ENCODE measurements around the gene PSMA4. TPM values are rescaled to one million over a fixed set of nuclear protein-coding genes. Genes with fewer than 3 reads are reported as not detected.
A peak's percentile ranks its signal among the peaks of the same experiment; 100 is the strongest.

PSMA4 gene
- 500 TPM for polyA plus RNA-seq (2013, experiment 1 of 2)
- polyA plus RNA-seq (2013, experiment 2 of 2): 505 TPM

DNA sequence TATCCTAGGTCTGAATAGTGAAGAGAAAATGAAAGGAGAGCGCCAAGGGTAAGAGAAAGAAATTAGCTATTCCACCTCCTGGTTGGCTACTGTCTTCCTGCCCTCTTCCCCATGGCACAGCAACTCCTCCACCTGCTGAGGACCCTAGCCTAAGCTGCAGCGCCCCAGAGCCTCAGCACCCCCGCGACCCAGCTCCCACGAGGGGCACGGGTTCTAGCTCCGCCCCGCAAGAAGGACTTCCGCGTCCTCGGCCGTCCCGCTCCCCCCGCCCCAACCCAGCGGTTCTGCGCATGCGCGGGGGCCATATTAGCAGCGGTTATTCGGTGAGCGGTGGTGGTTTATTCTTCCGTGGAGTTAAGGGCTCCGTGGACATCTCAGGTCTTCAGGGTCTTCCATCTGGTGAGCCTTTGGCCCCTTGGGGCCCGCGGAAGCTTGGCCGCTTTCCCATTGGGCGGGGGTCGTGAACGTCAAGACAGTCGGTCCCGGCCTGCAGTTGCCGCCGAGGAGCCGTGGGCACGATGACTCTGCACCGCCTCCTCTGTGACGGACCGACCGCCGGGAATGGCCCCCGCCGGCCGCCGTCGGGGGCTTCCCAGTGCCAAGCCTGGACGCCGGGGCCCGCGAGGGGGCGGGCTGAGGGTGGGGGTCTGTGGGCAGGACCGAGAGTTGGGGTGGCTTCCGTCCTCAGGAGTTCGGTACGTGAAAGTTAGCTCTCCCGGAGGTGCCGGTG, at the start of gene PSMA4:
PSMA4 (plus strand) TSS at position 304 of the 730 bp plus-strand sequence. CDS start 1,484 bp downstream, outside the sequence.
- H3K4me2 ChIP-seq (ENCODE audit: low read length, poor library complexity, severe bottlenecking): peak within 1 kb of the TSS; percentile 96
- peaks cover 10% of the 10 kb centered on the region for H3K79me1 ChIP-seq (replicated peaks; ENCODE audit: low read length, poor library complexity, severe bottlenecking)
- peak within 1 kb of the TSS in 1 of 2 experiments; percentile 98 for H3K14ac ChIP-seq (ENCODE audit: low read length in 2 of 2)
- WGBS: under 1% methylated on average over 48 of the region's 56 CpGs
- peaks cover 7 to 36% of the 10 kb centered on the region in 2 experiments for H3K36me3 ChIP-seq (ENCODE audit: control insufficient read depth in 1 of 2, insufficient read depth in 2 of 2, low read depth in 1 of 2, low read length in 2 of 2)
- peak within 1 kb of the TSS; percentile 90 to 97 for H3K4me3 ChIP-seq (ENCODE audit: insufficient read depth in 1 of 2, low read depth in 1 of 2, low read length in 2 of 2)
- H2AK5ac ChIP-seq (ENCODE audit: low read length, severe bottlenecking): peak within 1 kb of the TSS; percentile 24
- DNase-seq: peak; percentile 90
- peak within 1 kb of the TSS; percentile 67 to 96 for H3K18ac ChIP-seq (ENCODE audit: low read depth in 1 of 2, low read length in 2 of 2)
- peak within 1 kb of the TSS; percentile 98 for H3K9ac ChIP-seq (ENCODE audit: low read length)
- no peaks in the 10 kb centered on the region for H3K9me3 ChIP-seq (ENCODE audit: control insufficient read depth, low read length)
- H3K4me1 ChIP-seq (ENCODE audit: control insufficient read depth, insufficient read depth, low read depth, low read length): peaks cover 3% of the 10 kb centered on the region
- H4K8ac ChIP-seq (ENCODE audit: low read length): peak within 1 kb of the TSS; percentile 92
- H3K23ac ChIP-seq (ENCODE audit: low read length in 2 of 2): peak within 1 kb of the TSS in 1 of 2 experiments; percentile 94
- peak within 1 kb of the TSS; percentile 95 for H2AFZ ChIP-seq (ENCODE audit: low read depth, low read length)
- peak within 1 kb of the TSS; percentile 61 to 95 for H3K4ac ChIP-seq (ENCODE audit: low read depth in 1 of 2, low read length in 2 of 2)
- peak within 1 kb of the TSS; percentile 98 for H3K27ac ChIP-seq (ENCODE audit: low read length, poor library complexity, severe bottlenecking)
- H4K91ac ChIP-seq (ENCODE audit: low read length): peak within 1 kb of the TSS; percentile 5
- H3K27me3 ChIP-seq (ENCODE audit: control insufficient read depth in 1 of 2, insufficient read depth in 1 of 2, low read length in 2 of 2): no peaks in the 10 kb centered on the region
- H2BK15ac ChIP-seq (ENCODE audit: low read depth, poor library complexity, severe bottlenecking): peak within 1 kb of the TSS; percentile 99
- H2BK120ac ChIP-seq (ENCODE audit: low read depth, low read length): peak within 1 kb of the TSS; percentile 74
- no peak within 1 kb of the TSS for H2BK12ac ChIP-seq (ENCODE audit: low read length in 2 of 2)
- peak within 1 kb of the TSS; percentile 96 for H2BK5ac ChIP-seq (ENCODE audit: low read depth, low read length, poor library complexity, severe bottlenecking)

DNA sequence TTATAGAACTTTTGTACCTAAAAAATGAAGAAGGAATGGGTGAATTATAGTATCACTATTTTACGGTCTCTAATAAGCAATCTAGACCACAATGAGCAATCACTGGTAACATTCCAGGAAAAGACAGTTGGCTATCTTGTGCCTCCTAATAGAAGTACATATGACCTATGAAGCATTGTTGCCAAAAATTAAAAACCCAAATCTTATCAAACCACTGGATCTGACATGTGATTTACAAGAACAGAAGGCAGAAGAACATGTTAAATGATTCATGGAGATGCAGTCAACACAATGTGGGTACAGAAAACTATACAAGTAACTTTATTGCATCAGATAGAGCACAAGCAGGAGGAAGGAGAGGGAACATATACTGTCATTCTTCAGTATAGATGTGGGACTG, 47.4 kb upstream of the PSMA4 start:
- H2AK5ac ChIP-seq (ENCODE audit: low read length, severe bottlenecking): no peak overlapping the region

DNA sequence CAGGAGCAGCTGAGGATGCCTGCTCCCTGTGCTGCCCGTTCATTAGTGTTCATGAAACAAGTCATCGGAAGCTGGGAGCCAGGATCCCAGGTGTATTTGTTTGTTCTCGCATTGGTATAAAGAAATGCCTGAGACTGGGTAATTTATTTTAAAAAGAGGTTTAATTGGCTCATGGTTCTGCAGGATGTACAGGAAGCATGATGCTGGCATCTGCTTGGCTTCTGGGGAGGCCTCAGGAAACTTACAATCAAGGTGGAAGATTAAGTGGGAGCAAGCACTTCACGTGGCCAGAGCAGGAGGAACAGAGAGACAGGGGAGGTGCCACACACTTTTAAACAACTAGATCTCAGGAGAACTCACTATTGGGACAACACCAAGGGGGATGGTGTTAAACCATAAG, 38.4 kb upstream of the PSMA4 start:
- H3K79me1 ChIP-seq (replicated peaks; ENCODE audit: low read length, poor library complexity, severe bottlenecking): peaks cover 2% of the 10 kb centered on the region
- no peak overlapping the region for H4K8ac ChIP-seq (ENCODE audit: low read length)
- H2BK12ac ChIP-seq (ENCODE audit: low read length in 2 of 2): no peak overlapping the region

More for the DNA sequence above, 47.4 kb upstream of the PSMA4 start:
- Histone ChIP-seq H3K4me2 (ENCODE audit: low read length, poor library complexity, severe bottlenecking) (no peak overlapping the region), H3K4me1 (ENCODE audit: control insufficient read depth, insufficient read depth, low read depth, low read length) (peaks cover 6% of the 10 kb centered on the region), H3K9ac (ENCODE audit: low read length) (peak overlapping the region; percentile 52), H3K27me3 (ENCODE audit: control insufficient read depth in 1 of 2, insufficient read depth in 1 of 2, low read length in 2 of 2) (no peaks in the 10 kb centered on the region), H2BK15ac (ENCODE audit: low read depth, poor library complexity, severe bottlenecking) (no peak overlapping the region), H2BK5ac (ENCODE audit: low read depth, low read length, poor library complexity, severe bottlenecking) (no peak overlapping the region), H3K79me1 (replicated peaks; ENCODE audit: low read length, poor library complexity, severe bottlenecking) (peaks cover 15% of the 10 kb centered on the region), H4K8ac (ENCODE audit: low read length) (no peak overlapping the region), H2BK12ac (ENCODE audit: low read length in 2 of 2) (no peak overlapping the region), H3K4ac (ENCODE audit: low read depth in 1 of 2, low read length in 2 of 2) (no peak overlapping the region), H3K14ac (ENCODE audit: low read length in 2 of 2) (no peak overlapping the region), H3K18ac (ENCODE audit: low read depth in 1 of 2, low read length in 2 of 2) (no peak overlapping the region), H3K9me3 (ENCODE audit: control insufficient read depth, low read length) (no peaks in the 10 kb centered on the region), H3K27ac (ENCODE audit: low read length, poor library complexity, severe bottlenecking) (no peak overlapping the region), H2AFZ (ENCODE audit: low read depth, low read length) (no peak overlapping the region), H3K23ac (ENCODE audit: low read length in 2 of 2) (no peak overlapping the region), H4K91ac (ENCODE audit: low read length) (no peak overlapping the region), H3K4me3 (ENCODE audit: insufficient read depth in 1 of 2, low read depth in 1 of 2, low read length in 2 of 2) (no peak overlapping the region), H3K36me3 (ENCODE audit: control insufficient read depth in 1 of 2, insufficient read depth in 2 of 2, low read depth in 1 of 2, low read length in 2 of 2) (peaks cover 23 to 97% of the 10 kb centered on the region in 2 experiments), H2BK120ac (ENCODE audit: low read depth, low read length) (no peak overlapping the region)
- no peak for DNase-seq
- 100% methylated on average over 1 of the region's 1 CpG for WGBS

DNA sequence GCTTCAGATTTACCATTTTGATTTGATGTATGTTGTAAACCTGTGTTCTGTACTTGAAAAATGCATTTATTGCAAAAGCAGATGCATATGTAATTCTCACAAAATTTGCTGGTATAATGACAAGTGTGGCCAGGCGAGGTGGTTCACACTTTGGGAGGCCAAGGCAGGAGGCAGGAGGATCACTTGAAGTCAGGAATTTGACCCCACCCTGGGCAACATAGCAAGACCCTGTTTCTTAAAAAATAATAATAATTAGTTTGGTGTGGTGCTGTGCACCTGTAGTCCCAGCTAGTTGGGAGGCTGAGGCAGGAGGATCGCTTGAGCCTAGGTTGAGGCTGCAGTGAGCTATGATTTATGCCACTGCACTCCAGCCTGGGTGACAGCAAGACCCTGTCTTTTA, 37.6 kb upstream of the PSMA4 start:
- Histone ChIP-seq H3K36me3 (ENCODE audit: control insufficient read depth in 1 of 2, insufficient read depth in 2 of 2, low read depth in 1 of 2, low read length in 2 of 2) (peaks cover 12 to 40% of the 10 kb centered on the region in 2 experiments), H2AK5ac (ENCODE audit: low read length, severe bottlenecking) (no peak overlapping the region), H2AFZ (ENCODE audit: low read depth, low read length) (no peak overlapping the region), H3K18ac (ENCODE audit: low read depth in 1 of 2, low read length in 2 of 2) (no peak overlapping the region), H2BK120ac (ENCODE audit: low read depth, low read length) (no peak overlapping the region), H2BK5ac (ENCODE audit: low read depth, low read length, poor library complexity, severe bottlenecking) (no peak overlapping the region), H2BK12ac (ENCODE audit: low read length in 2 of 2) (no peak overlapping the region), H3K9me3 (ENCODE audit: control insufficient read depth, low read length) (no peaks in the 10 kb centered on the region), H3K4me2 (ENCODE audit: low read length, poor library complexity, severe bottlenecking) (no peak overlapping the region), H3K4me3 (ENCODE audit: insufficient read depth in 1 of 2, low read depth in 1 of 2, low read length in 2 of 2) (no peak overlapping the region), H4K91ac (ENCODE audit: low read length) (no peak overlapping the region), H3K79me1 (replicated peaks; ENCODE audit: low read length, poor library complexity, severe bottlenecking) (peaks cover 2% of the 10 kb centered on the region), H3K27me3 (ENCODE audit: control insufficient read depth in 1 of 2, insufficient read depth in 1 of 2, low read length in 2 of 2) (no peaks in the 10 kb centered on the region), H2BK15ac (ENCODE audit: low read depth, poor library complexity, severe bottlenecking) (no peak overlapping the region), H3K27ac (ENCODE audit: low read length, poor library complexity, severe bottlenecking) (no peak overlapping the region), H4K8ac (ENCODE audit: low read length) (no peak overlapping the region), H3K23ac (ENCODE audit: low read length in 2 of 2) (no peak overlapping the region), H3K4me1 (ENCODE audit: control insufficient read depth, insufficient read depth, low read depth, low read length) (peaks cover 3% of the 10 kb centered on the region), H3K9ac (ENCODE audit: low read length) (no peak overlapping the region), H3K14ac (ENCODE audit: low read length in 2 of 2) (no peak overlapping the region), H3K4ac (ENCODE audit: low read depth in 1 of 2, low read length in 2 of 2) (no peak overlapping the region)
- 98% methylated on average over 2 of the region's 2 CpGs for WGBS
- DNase-seq: no peak

More for the DNA sequence above, 38.4 kb upstream of the PSMA4 start:
- Histone ChIP-seq H2AFZ (ENCODE audit: low read depth, low read length) (no peak overlapping the region), H2BK5ac (ENCODE audit: low read depth, low read length, poor library complexity, severe bottlenecking) (no peak overlapping the region), H3K9me3 (ENCODE audit: control insufficient read depth, low read length) (no peaks in the 10 kb centered on the region), H3K27ac (ENCODE audit: low read length, poor library complexity, severe bottlenecking) (no peak overlapping the region), H4K91ac (ENCODE audit: low read length) (no peak overlapping the region), H2AK5ac (ENCODE audit: low read length, severe bottlenecking) (no peak overlapping the region), H3K4ac (ENCODE audit: low read depth in 1 of 2, low read length in 2 of 2) (no peak overlapping the region), H3K14ac (ENCODE audit: low read length in 2 of 2) (no peak overlapping the region), H3K9ac (ENCODE audit: low read length) (no peak overlapping the region), H2BK15ac (ENCODE audit: low read depth, poor library complexity, severe bottlenecking) (no peak overlapping the region), H2BK120ac (ENCODE audit: low read depth, low read length) (no peak overlapping the region), H3K36me3 (ENCODE audit: control insufficient read depth in 1 of 2, insufficient read depth in 2 of 2, low read depth in 1 of 2, low read length in 2 of 2) (peaks cover 12 to 47% of the 10 kb centered on the region in 2 experiments), H3K23ac (ENCODE audit: low read length in 2 of 2) (no peak overlapping the region), H3K4me3 (ENCODE audit: insufficient read depth in 1 of 2, low read depth in 1 of 2, low read length in 2 of 2) (no peak overlapping the region), H3K4me1 (ENCODE audit: control insufficient read depth, insufficient read depth, low read depth, low read length) (peaks cover 1% of the 10 kb centered on the region), H3K18ac (ENCODE audit: low read depth in 1 of 2, low read length in 2 of 2) (no peak overlapping the region), H3K4me2 (ENCODE audit: low read length, poor library complexity, severe bottlenecking) (no peak overlapping the region), H3K27me3 (ENCODE audit: control insufficient read depth in 1 of 2, insufficient read depth in 1 of 2, low read length in 2 of 2) (no peaks in the 10 kb centered on the region)
- 95% methylated on average over 4 of the region's 4 CpGs for WGBS
- no peak for DNase-seq
